ENCODE data around the gene CIAO3.

Gene CIAO3

DNA sequence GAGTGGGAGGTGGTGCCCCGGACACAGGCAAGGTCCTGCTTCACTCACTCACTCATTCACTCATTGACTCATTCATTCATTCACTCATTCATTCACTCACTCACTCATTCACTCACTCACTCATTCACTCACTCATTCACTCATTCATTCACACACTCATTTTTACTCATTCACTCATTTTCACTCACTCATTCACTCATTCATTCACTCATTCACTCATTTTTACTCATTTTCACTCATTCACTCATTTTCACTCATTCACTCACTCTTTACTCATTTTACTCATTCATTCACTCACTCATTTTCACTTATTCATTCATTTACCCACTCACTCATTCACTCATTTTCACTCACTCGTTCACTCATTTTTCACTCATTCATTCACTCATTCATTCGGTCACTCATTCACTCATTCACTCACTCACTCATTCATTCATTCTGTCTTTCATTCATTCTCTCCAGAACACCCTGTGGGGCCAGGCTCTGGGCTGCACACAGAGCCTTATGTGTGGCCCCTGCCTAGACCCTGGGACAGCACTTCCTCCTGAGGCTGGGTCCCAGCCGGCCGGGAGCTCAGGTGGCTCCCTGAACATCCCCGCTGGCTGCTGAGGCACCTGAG is 38.2 kb upstream of the CIAO3 start:
- ATAC-seq = no peak
- TF ChIP-seq ZNF70 (CRISPR knock-in tag; IDR thresholded peaks at IDR 0.05) = no peak
- no peak for TF ChIP-seq CSDC2 (CRISPR knock-in tag; IDR thresholded peaks at IDR 0.05)
- TF ChIP-seq ESRRG (CRISPR knock-in tag; IDR thresholded peaks at IDR 0.05) = no peak
- TF ChIP-seq POU6F1 (CRISPR knock-in tag; IDR thresholded peaks at IDR 0.05; ENCODE audit: borderline replicate concordance, low read depth) = no peak
- no peak for TF ChIP-seq RARB (CRISPR knock-in tag; IDR thresholded peaks at IDR 0.05)
- TF ChIP-seq ZFP3 (CRISPR knock-in tag; IDR thresholded peaks at IDR 0.05) = no peak
- TF ChIP-seq OSR1 (CRISPR knock-in tag; IDR thresholded peaks at IDR 0.05) = no peak
- TF ChIP-seq CSRNP3 (CRISPR knock-in tag; IDR thresholded peaks at IDR 0.05) = no peak
- TF ChIP-seq, protein P1, sequence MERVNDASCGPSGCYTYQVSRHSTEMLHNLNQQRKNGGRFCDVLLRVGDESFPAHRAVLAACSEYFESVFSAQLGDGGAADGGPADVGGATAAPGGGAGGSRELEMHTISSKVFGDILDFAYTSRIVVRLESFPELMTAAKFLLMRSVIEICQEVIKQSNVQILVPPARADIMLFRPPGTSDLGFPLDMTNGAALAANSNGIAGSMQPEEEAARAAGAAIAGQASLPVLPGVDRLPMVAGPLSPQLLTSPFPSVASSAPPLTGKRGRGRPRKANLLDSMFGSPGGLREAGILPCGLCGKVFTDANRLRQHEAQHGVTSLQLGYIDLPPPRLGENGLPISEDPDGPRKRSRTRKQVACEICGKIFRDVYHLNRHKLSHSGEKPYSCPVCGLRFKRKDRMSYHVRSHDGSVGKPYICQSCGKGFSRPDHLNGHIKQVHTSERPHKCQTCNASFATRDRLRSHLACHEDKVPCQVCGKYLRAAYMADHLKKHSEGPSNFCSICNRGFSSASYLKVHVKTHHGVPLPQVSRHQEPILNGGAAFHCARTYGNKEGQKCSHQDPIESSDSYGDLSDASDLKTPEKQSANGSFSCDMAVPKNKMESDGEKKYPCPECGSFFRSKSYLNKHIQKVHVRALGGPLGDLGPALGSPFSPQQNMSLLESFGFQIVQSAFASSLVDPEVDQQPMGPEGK (CRISPR knock-in tag; IDR thresholded peaks at IDR 0.05; ENCODE audit: borderline replicate concordance) = no peak
- TF ChIP-seq TSHZ2 (CRISPR knock-in tag; IDR thresholded peaks at IDR 0.05) = no peak
- no peak for TF ChIP-seq GLIS3 (CRISPR knock-in tag; IDR thresholded peaks at IDR 0.05)
- no peak for TF ChIP-seq ZFP30 (CRISPR knock-in tag; IDR thresholded peaks at IDR 0.05)

GRCh38 chr16:778447-778846 is 37.6 kb upstream of the CIAO3 start:
- no peak for TF ChIP-seq TCF4 (CRISPR knock-in tag; IDR thresholded peaks at IDR 0.05; ENCODE audit: borderline replicate concordance)
- TF ChIP-seq GLIS3 (CRISPR knock-in tag; IDR thresholded peaks at IDR 0.05) = no peak
- TF ChIP-seq RARB (CRISPR knock-in tag; IDR thresholded peaks at IDR 0.05) = no peak
- TF ChIP-seq ZNF565 (CRISPR knock-in tag; conservative IDR thresholded peaks at IDR 0.05; ENCODE audit: low read depth) = no peak
- no peak for TF ChIP-seq ARNTL (CRISPR knock-in tag; IDR thresholded peaks at IDR 0.05; ENCODE audit: borderline replicate concordance, low read depth)
- TF ChIP-seq CREB5 (CRISPR knock-in tag; IDR thresholded peaks at IDR 0.05; ENCODE audit: low read depth) = no peak
- TF ChIP-seq ZFP3 (CRISPR knock-in tag; IDR thresholded peaks at IDR 0.05) = no peak
- TF ChIP-seq POU6F1 (CRISPR knock-in tag; IDR thresholded peaks at IDR 0.05; ENCODE audit: borderline replicate concordance, low read depth) = no peak
- no peak for TF ChIP-seq OSR1 (CRISPR knock-in tag; IDR thresholded peaks at IDR 0.05)
- no peak for TF ChIP-seq CSRNP3 (CRISPR knock-in tag; IDR thresholded peaks at IDR 0.05)
- no peak for TF ChIP-seq TOX (CRISPR knock-in tag; IDR thresholded peaks at IDR 0.05; ENCODE audit: borderline replicate concordance)
- no peak for TF ChIP-seq ZNF8 (CRISPR knock-in tag; IDR thresholded peaks at IDR 0.05)
- TF ChIP-seq BACH2 (CRISPR knock-in tag; IDR thresholded peaks at IDR 0.05; ENCODE audit: borderline replicate concordance) = no peak
- no peak for TF ChIP-seq CSDC2 (CRISPR knock-in tag; IDR thresholded peaks at IDR 0.05)
- TF ChIP-seq TSHZ2 (CRISPR knock-in tag; IDR thresholded peaks at IDR 0.05) = no peak
- no peak for TF ChIP-seq ZFP30 (CRISPR knock-in tag; IDR thresholded peaks at IDR 0.05)
- TF ChIP-seq ZC3H10 (CRISPR knock-in tag; IDR thresholded peaks at IDR 0.05) = no peak
- no peak for TF ChIP-seq ESRRG (CRISPR knock-in tag; IDR thresholded peaks at IDR 0.05)
- no peak for ATAC-seq
